Ovary (tissue), 9 donors: Measurements from ENCODE around the gene SPATA1. TPM values are rescaled to one million over a fixed set of nuclear protein-coding genes. Genes with fewer than 3 reads are reported as not detected.

Experiments used
- DNase-seq, 5 donors: peaks; one replicate each; pipeline ENCODE4 v3.0.0-alpha.2; 2019 to 2020
- H3K27ac ChIP-seq, 2 donors: fragments of 200-600 bp; one replicate each; pipeline versions ENCODE4 v1.5.1 to v1.8.0; 2019 to 2022
- H3K27me3 ChIP-seq: fragments of 200-600 bp; one replicate; pipeline ENCODE4 v1.8.0; 2022
- H3K36me3 ChIP-seq: fragments of 200-600 bp; sonication (generic); one replicate; pipeline ENCODE4 v1.5.1; 2019
- H3K4me1 ChIP-seq: one replicate; pipeline ENCODE4 v1.8.1; 2013; ENCODE audit warnings: mild to moderate bottlenecking, moderate library complexity; ENCODE audit not compliant: insufficient read depth
- H3K4me3 ChIP-seq: fragments of 200-600 bp; sonication (generic); one replicate; pipeline ENCODE4 v1.5.1; 2017
- H3K9me3 ChIP-seq, 2 donors: fragments of 200-600 bp in 1 of 2; sonication (generic) in 1 of 2; one replicate each; pipeline versions ENCODE4 v1.5.1 to v1.8.1; 2013 to 2019; ENCODE audit warnings: mild to moderate bottlenecking in 1 of 2, moderate library complexity in 1 of 2
- EP300 ChIP-seq: sonication (generic); formaldehyde crosslinking; IDR thresholded peaks from one replicate; pipeline ENCODE4 v1.6.1; 2017; ENCODE audit warnings: antibody characterized with exemption
- POLR2A ChIP-seq: fragments of 450-650 bp; IDR thresholded peaks from one replicate; pipeline ENCODE4 v1.6.1; 2017; ENCODE audit warnings: antibody characterized with exemption, mild to moderate bottlenecking, moderate library complexity
- WGBS, 3 donors: extraction: QIAGEN DNeasy Blood & Tissue Kit in 1 of 3; methylation state at CpG; one replicate each; pipeline versions ENCODE4 v1.1.5 to v1.1.7; 2013 to 2017; 5-methylcytosine and 5-hydroxymethylcytosine counted together
- intact Hi-C, 4 donors: fragments of 100-400 bp; cut with DNase I; formaldehyde crosslinking; loops; one replicate each; pipeline versions ENCODE4 v1.11.0 to v1.15.1; 2022 to 2023
- polyA plus RNA-seq, 2 donors: library from polyadenylated mRNA; stranded (reverse); fragments of 200-250 nt in 1 of 2; fragments of 350-450 nt in 1 of 2; fragmentation: Illumina TruSeq in 1 of 2; extraction: RNeasy Lipid Tissue Mini Kit (QIAGEN cat#74804) in 1 of 2; gene quantifications; one replicate each; pipeline ENCODE4 v1.2.3, GENCODE V29; 2013 to 2014
- total RNA-seq, 7 donors: library from RNA; depleted of rRNA in 2 of 7; stranded (reverse); fragments of >200 nt in 2 of 7; fragmentation: NEBNext Ultra II Directional in 3 of 7; extraction: Animal tissue kit (Norgen Biotek cat#: 25700) in 3 of 7; gene quantifications; one replicate each; pipeline versions ENCODE4 v1.1.0 to v1.2.4, GENCODE V29; 2016 to 2023
- TF ChIP-seq, protein P1 (sequence below), 3 donors: fragments of 450-650 bp in 2 of 3; fragments of 200-600 bp in 1 of 3; IDR thresholded peaks; one replicate each; pipeline versions ENCODE4 v1.5.1 to v1.8.0; 2016 to 2022; ENCODE audit warnings: antibody characterized with exemption in 3 of 3, mild to moderate bottlenecking in 1 of 3
- donor health status: DM: no; HTN: no; CAD: no; lungs with moderate emphysema.
- donor health status: DM: no; HTN: no; CAD: no.
- donor health status: Bipolar disorder and iron deficiency.
- donor health status: DM: yes; HTN: yes; CAD: no.
- donor health status: DM: no; HTN: no; CAD: no.
- donor health status: DM: yes; HTN: yes; CAD: no.

The SPATA1 gene
- total and polyA plus RNA-seq, 9 donors: 0.12 to 1.9 (median 0.52) TPM; not detected in 1

DNA sequence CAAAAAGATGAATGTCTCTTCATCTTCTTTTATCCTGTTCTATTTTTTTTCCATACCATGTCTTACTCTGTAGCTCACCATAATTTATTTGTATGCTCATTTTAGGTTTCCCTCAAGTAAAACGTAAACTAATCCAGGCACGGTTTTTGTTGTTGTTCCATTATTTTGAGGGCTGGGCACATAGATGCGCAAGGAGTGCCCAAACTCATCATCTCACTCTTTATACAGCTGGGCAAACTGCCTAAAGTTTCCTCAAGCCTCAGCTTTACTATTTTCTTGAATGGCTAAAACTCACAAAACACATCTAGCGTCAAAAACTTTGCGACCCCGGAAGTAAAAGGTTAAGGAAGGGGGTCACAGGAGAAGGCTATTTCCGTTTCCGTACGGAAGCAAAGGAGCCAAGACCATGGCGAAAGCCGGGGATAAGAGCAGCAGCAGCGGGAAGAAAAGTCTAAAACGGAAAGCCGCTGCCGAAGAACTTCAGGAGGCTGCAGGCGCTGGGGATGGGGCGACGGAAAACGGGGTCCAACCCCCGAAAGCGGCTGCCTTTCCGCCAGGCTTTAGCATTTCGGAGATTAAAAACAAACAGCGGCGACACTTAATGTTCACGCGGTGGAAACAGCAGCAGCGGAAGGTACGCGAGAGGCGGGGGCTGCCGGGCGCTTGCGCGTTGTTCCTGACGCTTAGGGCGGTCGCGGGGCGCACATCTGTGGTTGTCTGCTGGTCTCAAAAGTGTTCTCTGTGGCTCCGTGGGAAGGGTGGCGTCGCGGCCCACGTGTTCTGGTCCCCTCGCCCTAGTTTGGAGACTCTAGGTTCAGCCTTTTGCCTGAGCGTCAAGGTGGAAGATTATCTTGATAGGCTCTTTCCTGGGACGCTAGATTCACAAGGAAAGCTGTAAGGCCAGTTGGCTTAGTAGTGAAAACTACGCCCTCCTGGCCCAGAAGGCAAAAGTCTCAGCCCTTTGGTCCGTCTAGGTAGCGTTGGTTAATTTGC, 27.0 kb upstream of the SPATA1 start, which contains the start of gene RPF1:
Gene RPF1 (plus strand): TSS at position 391 of the 993 bp plus-strand sequence. CDS start 16 bp downstream, at position 407.
- peaks cover 0 to 2% of the 10 kb centered on the region in 2 donors for H3K9me3 ChIP-seq
- H3K4me1 ChIP-seq: peaks cover 5% of the 10 kb centered on the region
- H3K4me3 ChIP-seq: peak within 1 kb of the TSS; percentile 92
- no peaks in the 10 kb centered on the region for H3K36me3 ChIP-seq
- WGBS, 3 donors: 2 to 3% (median 2%) methylated on average over 51 of the region's 51 CpGs
- TF ChIP-seq, protein P1, sequence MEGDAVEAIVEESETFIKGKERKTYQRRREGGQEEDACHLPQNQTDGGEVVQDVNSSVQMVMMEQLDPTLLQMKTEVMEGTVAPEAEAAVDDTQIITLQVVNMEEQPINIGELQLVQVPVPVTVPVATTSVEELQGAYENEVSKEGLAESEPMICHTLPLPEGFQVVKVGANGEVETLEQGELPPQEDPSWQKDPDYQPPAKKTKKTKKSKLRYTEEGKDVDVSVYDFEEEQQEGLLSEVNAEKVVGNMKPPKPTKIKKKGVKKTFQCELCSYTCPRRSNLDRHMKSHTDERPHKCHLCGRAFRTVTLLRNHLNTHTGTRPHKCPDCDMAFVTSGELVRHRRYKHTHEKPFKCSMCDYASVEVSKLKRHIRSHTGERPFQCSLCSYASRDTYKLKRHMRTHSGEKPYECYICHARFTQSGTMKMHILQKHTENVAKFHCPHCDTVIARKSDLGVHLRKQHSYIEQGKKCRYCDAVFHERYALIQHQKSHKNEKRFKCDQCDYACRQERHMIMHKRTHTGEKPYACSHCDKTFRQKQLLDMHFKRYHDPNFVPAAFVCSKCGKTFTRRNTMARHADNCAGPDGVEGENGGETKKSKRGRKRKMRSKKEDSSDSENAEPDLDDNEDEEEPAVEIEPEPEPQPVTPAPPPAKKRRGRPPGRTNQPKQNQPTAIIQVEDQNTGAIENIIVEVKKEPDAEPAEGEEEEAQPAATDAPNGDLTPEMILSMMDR (IDR thresholded peaks at IDR 0.05): no peak
- TF ChIP-seq POLR2A: peak; percentile 53
- H3K27ac ChIP-seq: peak within 1 kb of the TSS in 1 of 2 donors; percentile 10
- peak; percentile 56 to 74 (median 66) for DNase-seq
- intact Hi-C loops: no loop called here
- no peaks in the 10 kb centered on the region for H3K27me3 ChIP-seq

DNA sequence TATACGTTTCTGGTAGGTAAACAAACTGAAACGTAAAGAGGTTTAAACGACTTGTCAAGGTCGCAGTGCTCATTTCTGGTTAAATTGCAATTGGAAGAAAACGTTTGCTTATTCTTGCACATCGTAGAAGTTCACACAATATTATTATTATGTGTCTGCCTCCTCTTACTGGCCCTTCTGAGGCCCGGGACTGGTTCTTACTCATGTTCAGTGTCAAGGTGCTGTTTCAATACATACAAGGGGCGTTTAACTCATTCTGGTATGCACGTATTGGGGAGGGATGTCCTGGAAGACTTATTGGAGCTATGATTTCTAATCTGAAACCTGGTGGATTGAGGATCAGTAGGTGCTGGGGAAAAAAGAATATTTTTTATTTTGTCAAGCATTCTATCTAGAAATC, 26.2 kb upstream of the SPATA1 start:
- H3K9me3 ChIP-seq: peaks cover 0 to 2% of the 10 kb centered on the region in 2 donors
- peaks cover 5% of the 10 kb centered on the region for H3K4me1 ChIP-seq
- peak overlapping the region; percentile 92 for H3K4me3 ChIP-seq
- intact Hi-C loops: no loop called here
- no peak for DNase-seq
- no peaks in the 10 kb centered on the region for H3K27me3 ChIP-seq
- TF ChIP-seq, protein P1 (IDR thresholded peaks at IDR 0.05): no peak
- TF ChIP-seq EP300: no peak
- no peak for TF ChIP-seq POLR2A
- H3K36me3 ChIP-seq: no peaks in the 10 kb centered on the region
- no peak overlapping the region for H3K27ac ChIP-seq
- WGBS, 3 donors: 1 to 3% (median 2%) methylated on average over 9 of the region's 9 CpGs

DNA sequence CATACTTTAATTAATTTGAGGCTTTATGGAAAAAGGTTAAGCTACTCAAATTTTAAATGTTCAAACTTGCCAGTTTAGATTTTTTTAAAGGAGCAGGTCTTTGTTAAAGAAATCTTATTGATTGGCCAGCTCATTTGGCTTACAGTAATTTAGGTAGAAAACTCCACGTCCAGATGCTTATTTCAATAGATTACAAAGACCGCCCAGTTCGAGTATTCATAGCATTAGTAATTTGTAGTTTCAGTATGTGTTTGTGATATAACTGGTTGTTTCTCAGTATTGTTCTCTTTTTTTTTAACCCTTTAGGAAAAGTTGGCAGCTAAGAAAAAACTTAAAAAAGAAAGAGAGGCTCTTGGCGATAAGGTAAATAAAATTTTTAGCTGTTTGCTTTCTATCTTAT, 25.5 kb upstream of the SPATA1 start:
- Histone ChIP-seq H3K9me3 (peaks cover 0 to 2% of the 10 kb centered on the region in 2 donors), H3K27ac (no peak overlapping the region), H3K4me3 (peak overlapping the region; percentile 92), H3K36me3 (no peaks in the 10 kb centered on the region), H3K27me3 (no peaks in the 10 kb centered on the region), H3K4me1 (peaks cover 5% of the 10 kb centered on the region)
- intact Hi-C loops: no loop called here
- TF ChIP-seq POLR2A (no peak), EP300 (no peak)
- TF ChIP-seq, protein P1 (IDR thresholded peaks at IDR 0.05): no peak
- no peak for DNase-seq
- 75 to 83% (median 82%) methylated on average over 4 of the region's 4 CpGs for WGBS, 3 donors

GRCh38 chr1:84481317-84481716, 24.9 kb upstream of the SPATA1 start:
- H3K9me3 ChIP-seq: peaks cover 0 to 2% of the 10 kb centered on the region in 2 donors
- no peak for DNase-seq
- no peaks in the 10 kb centered on the region for H3K36me3 ChIP-seq
- TF ChIP-seq EP300: no peak
- TF ChIP-seq, protein P1 (IDR thresholded peaks at IDR 0.05): no peak
- no peak for TF ChIP-seq POLR2A
- H3K4me1 ChIP-seq: peaks cover 5% of the 10 kb centered on the region
- intact Hi-C loops: no loop called here
- no peak overlapping the region for H3K4me3 ChIP-seq
- WGBS, 3 donors: 81 to 91% (median 86%) methylated on average over 2 of the region's 2 CpGs
- no peak overlapping the region for H3K27ac ChIP-seq
- H3K27me3 ChIP-seq: no peaks in the 10 kb centered on the region
